KMS-11 (cell line): ENCODE results near the gene HPSE.
A peak's percentile ranks its signal among the peaks of the same experiment; 100 is the strongest.

Experiments used
- H2AFZ ChIP-seq: fragments of 200-600 bp; sonication (generic); 2 replicates; pipeline ENCODE4 v1.6.1; 2016; ENCODE audit warnings: antibody characterized with exemption, mixed run types, low read depth
- H3K27ac ChIP-seq: fragments of 200-600 bp; sonication (generic); 2 replicates; pipeline ENCODE4 v1.6.1; 2016; ENCODE audit warnings: mild to moderate bottlenecking, mixed run types
- H3K27me3 ChIP-seq: fragments of 200-600 bp; sonication (generic); 2 replicates; pipeline ENCODE4 v1.6.1; 2017; ENCODE audit warnings: mild to moderate bottlenecking, low read depth, mixed run types, moderate library complexity; ENCODE audit not compliant: insufficient read depth
- H3K36me3 ChIP-seq: fragments of 200-600 bp; sonication (generic); 2 replicates; pipeline ENCODE4 v1.6.1; 2017; ENCODE audit warnings: mild to moderate bottlenecking, mixed run types; ENCODE audit not compliant: insufficient read depth
- H3K4me1 ChIP-seq: fragments of 200-600 bp; sonication (generic); 2 replicates; pipeline ENCODE4 v1.6.1; 2016; ENCODE audit warnings: mild to moderate bottlenecking, low read depth, mixed run types; ENCODE audit not compliant: poor library complexity, severe bottlenecking
- H3K4me2 ChIP-seq: fragments of 200-600 bp; sonication (generic); 2 replicates; pipeline ENCODE4 v1.7.0; 2016; ENCODE audit warnings: mild to moderate bottlenecking, mixed run types
- H3K4me3 ChIP-seq: fragments of 200-600 bp; sonication (generic); IDR thresholded peaks from 2 replicates; pipeline ENCODE4 v1.6.1; 2017; ENCODE audit warnings: low read depth, low read length, mixed read lengths; ENCODE audit not compliant: insufficient read depth
- H3K79me2 ChIP-seq: fragments of 200-600 bp; sonication (generic); 2 replicates; pipeline ENCODE4 v1.6.1; 2016; ENCODE audit warnings: low read depth, mixed run types; ENCODE audit not compliant: insufficient read depth
- H3K9ac ChIP-seq: fragments of 200-600 bp; sonication (generic); 2 replicates; pipeline ENCODE4 v1.6.1; 2016; ENCODE audit warnings: mild to moderate bottlenecking, mixed run types
- H4K20me1 ChIP-seq: fragments of 200-600 bp; sonication (generic); 2 replicates; pipeline ENCODE4 v1.6.1; 2016; ENCODE audit warnings: mild to moderate bottlenecking, mixed run types; ENCODE audit not compliant: insufficient read depth
- TF ChIP-seq, protein P1 (sequence below): fragments of 200-600 bp; sonication (generic); conservative IDR thresholded peaks from 2 replicates; pipeline ENCODE4 v1.6.1; 2017; ENCODE audit warnings: low read depth, mild to moderate bottlenecking, antibody characterized with exemption, low read length, moderate library complexity, mixed read lengths

Gene HPSE

GRCh38 chr4:83258461-83258860 is 76.2 kb downstream of the HPSE start:
- Histone ChIP-seq H3K4me1 (peaks cover 29% of the 10 kb centered on the region), H3K27me3 (no peaks in the 10 kb centered on the region), H3K27ac (no peak overlapping the region), H4K20me1 (no peaks in the 10 kb centered on the region), H3K9ac (no peak overlapping the region), H3K36me3 (no peaks in the 10 kb centered on the region), H3K4me2 (no peak overlapping the region), H3K4me3 (no peak overlapping the region), H3K79me2 (no peaks in the 10 kb centered on the region), H2AFZ (no peak overlapping the region)
- TF ChIP-seq, protein P1, sequence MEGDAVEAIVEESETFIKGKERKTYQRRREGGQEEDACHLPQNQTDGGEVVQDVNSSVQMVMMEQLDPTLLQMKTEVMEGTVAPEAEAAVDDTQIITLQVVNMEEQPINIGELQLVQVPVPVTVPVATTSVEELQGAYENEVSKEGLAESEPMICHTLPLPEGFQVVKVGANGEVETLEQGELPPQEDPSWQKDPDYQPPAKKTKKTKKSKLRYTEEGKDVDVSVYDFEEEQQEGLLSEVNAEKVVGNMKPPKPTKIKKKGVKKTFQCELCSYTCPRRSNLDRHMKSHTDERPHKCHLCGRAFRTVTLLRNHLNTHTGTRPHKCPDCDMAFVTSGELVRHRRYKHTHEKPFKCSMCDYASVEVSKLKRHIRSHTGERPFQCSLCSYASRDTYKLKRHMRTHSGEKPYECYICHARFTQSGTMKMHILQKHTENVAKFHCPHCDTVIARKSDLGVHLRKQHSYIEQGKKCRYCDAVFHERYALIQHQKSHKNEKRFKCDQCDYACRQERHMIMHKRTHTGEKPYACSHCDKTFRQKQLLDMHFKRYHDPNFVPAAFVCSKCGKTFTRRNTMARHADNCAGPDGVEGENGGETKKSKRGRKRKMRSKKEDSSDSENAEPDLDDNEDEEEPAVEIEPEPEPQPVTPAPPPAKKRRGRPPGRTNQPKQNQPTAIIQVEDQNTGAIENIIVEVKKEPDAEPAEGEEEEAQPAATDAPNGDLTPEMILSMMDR, result no peak

- H3K4me1 ChIP-seq, result peaks cover 35% of the 10 kb centered on the region
- TF ChIP-seq, protein P1, result no peak
- H4K20me1 ChIP-seq, result no peaks in the 10 kb centered on the region
- H3K36me3 ChIP-seq, result no peaks in the 10 kb centered on the region
- H3K79me2 ChIP-seq, result no peaks in the 10 kb centered on the region
- no peak overlapping the region for H3K27ac ChIP-seq
- no peak overlapping the region for H3K9ac ChIP-seq
- no peaks in the 10 kb centered on the region for H3K27me3 ChIP-seq
- H2AFZ ChIP-seq, result no peak overlapping the region
- H3K4me2 ChIP-seq, result no peak overlapping the region
- no peak overlapping the region for H3K4me3 ChIP-seq
Observed at GRCh38 chr4:83257811-83258210, 76.8 kb downstream of the HPSE start.

GRCh38 chr4:83255584-83255983 is 79.1 kb downstream of the HPSE start:
- TF ChIP-seq, protein P1, result no peak
- Histone ChIP-seq H2AFZ (no peak overlapping the region), H3K4me2 (no peak overlapping the region), H3K9ac (no peak overlapping the region), H3K4me1 (peaks cover 38% of the 10 kb centered on the region), H4K20me1 (no peaks in the 10 kb centered on the region), H3K27me3 (no peaks in the 10 kb centered on the region), H3K4me3 (no peak overlapping the region), H3K79me2 (no peaks in the 10 kb centered on the region), H3K27ac (no peak overlapping the region), H3K36me3 (no peaks in the 10 kb centered on the region)

- Histone ChIP-seq H3K4me2 (no peak overlapping the region), H2AFZ (peak overlapping the region; percentile 16; the same call in 1 of the 2 replicates), H3K27ac (no peak overlapping the region), H3K36me3 (no peaks in the 10 kb centered on the region), H3K4me1 (peaks cover 23% of the 10 kb centered on the region), H3K4me3 (no peak overlapping the region), H3K79me2 (no peaks in the 10 kb centered on the region), H4K20me1 (no peaks in the 10 kb centered on the region), H3K9ac (no peak overlapping the region), H3K27me3 (no peaks in the 10 kb centered on the region)
- TF ChIP-seq, protein P1, result peak; percentile 94
Observed at GRCh38 chr4:83252782-83253405, 81.8 kb downstream of the HPSE start.
